OCI-LY3 (cell line): ENCODE data around the gene UTY.

Experiments
- H2AFZ ChIP-seq: fragments of 200-600, 300-600 bp; shearing (Covaris generic); 2 replicates; pipeline ENCODE4 v1.6.0; 2014; ENCODE audit warnings: antibody characterized with exemption, low read depth, low read length
- H3K27ac ChIP-seq: fragments of 200-600, 300-600 bp; sonication (generic); 2 replicates; pipeline ENCODE4 v1.5.1; 2014; ENCODE audit warnings: mild to moderate bottlenecking, low read length, moderate library complexity, mixed read lengths
- H3K27me3 ChIP-seq: fragments of 200-600, 300-600 bp; sonication (generic); 2 replicates; pipeline ENCODE4 v1.6.1; 2014; ENCODE audit warnings: low read depth, low read length, mixed read lengths
- H3K36me3 ChIP-seq: fragments of 200-600, 300-600 bp; sonication (generic); replicated peaks from 2 replicates; pipeline ENCODE3; 2014; ENCODE audit warnings: low read depth, low read length, mixed read lengths
- H3K4me1 ChIP-seq: fragments of 300-600, 200-600 bp; sonication (generic); 2 replicates; pipeline ENCODE4 v1.6.1; 2014; ENCODE audit warnings: low read length, mixed read lengths
- H3K4me2 ChIP-seq: fragments of 200-600, 300-600 bp; sonication (generic); 2 replicates; pipeline ENCODE4 v1.6.1; 2014; ENCODE audit warnings: low read length, mixed read lengths
- H3K4me3 ChIP-seq: fragments of 300-600, 200-600 bp; sonication (generic); 2 replicates; pipeline ENCODE4 v1.5.1; 2014; ENCODE audit warnings: antibody characterized with exemption, mild to moderate bottlenecking, low read length, moderate library complexity
- H3K79me2 ChIP-seq: fragments of 300-600, 200-600 bp; shearing (Covaris generic); 2 replicates; pipeline ENCODE4 v1.6.1; 2014; ENCODE audit warnings: mild to moderate bottlenecking, low read length, mixed read lengths
- H3K9ac ChIP-seq: fragments of 300-600, 200-600 bp; shearing (Covaris generic); 2 replicates; pipeline ENCODE4 v1.6.0; 2014; ENCODE audit warnings: mild to moderate bottlenecking, low read length, moderate library complexity
- H3K9me3 ChIP-seq: fragments of 200-600, 300-600 bp; shearing (Covaris generic); 2 replicates; pipeline ENCODE4 v1.6.1; 2014; ENCODE audit warnings: low read length, mixed read lengths; ENCODE audit not compliant: insufficient read depth
- H4K20me1 ChIP-seq: fragments of 200-600, 300-600 bp; sonication (generic); 2 replicates; pipeline ENCODE4 v1.6.1; 2016; ENCODE audit warnings: low read length, mixed read lengths; ENCODE audit not compliant: insufficient read depth
- EZH2phosphoT487 ChIP-seq: fragments of 200-600 bp; shearing (Covaris generic); IDR thresholded peaks from 2 replicates; pipeline ENCODE4 v1.6.1; 2018; ENCODE audit warnings: antibody characterized with exemption, mixed run types, low read depth
- TF ChIP-seq, protein P1 (sequence below): fragments of 200-600, 300-600 bp; sonication (generic); IDR thresholded peaks from 2 replicates; pipeline ENCODE4 v1.5.1; 2014; ENCODE audit warnings: antibody characterized with exemption, low read length, low read depth

The UTY gene

DNA sequence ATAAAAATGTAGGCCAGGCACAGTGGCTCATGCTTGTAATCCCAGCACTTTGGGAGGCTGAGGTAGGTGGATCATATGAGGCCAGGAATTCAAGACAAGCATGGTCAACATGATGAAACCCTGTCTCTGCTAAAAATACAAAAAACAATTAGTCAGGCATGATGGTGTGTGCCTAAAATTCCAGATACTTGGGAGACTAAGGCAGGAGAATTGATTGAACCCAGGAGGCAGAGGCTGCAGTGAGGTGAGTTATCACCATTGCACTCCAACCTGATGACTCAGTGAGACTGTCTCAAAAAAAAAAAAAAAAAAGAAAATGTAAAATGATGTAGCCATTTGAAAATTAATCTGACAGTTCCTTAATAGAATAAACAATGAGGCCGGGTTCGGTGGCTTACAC is 171.9 kb downstream of the UTY start:
- Histone ChIP-seq H3K9me3 (no peaks in the 10 kb centered on the region), H3K36me3 (peaks cover 10% of the 10 kb centered on the region), H3K4me2 (no peak overlapping the region), H3K27ac (no peak overlapping the region), H3K27me3 (no peaks in the 10 kb centered on the region), H3K4me1 (no peaks in the 10 kb centered on the region), H3K4me3 (no peak overlapping the region), H3K9ac (no peak overlapping the region), H4K20me1 (no peaks in the 10 kb centered on the region), H2AFZ (no peak overlapping the region), H3K79me2 (no peaks in the 10 kb centered on the region)
- TF ChIP-seq EZH2phosphoT487: no peak
- TF ChIP-seq, protein P1, sequence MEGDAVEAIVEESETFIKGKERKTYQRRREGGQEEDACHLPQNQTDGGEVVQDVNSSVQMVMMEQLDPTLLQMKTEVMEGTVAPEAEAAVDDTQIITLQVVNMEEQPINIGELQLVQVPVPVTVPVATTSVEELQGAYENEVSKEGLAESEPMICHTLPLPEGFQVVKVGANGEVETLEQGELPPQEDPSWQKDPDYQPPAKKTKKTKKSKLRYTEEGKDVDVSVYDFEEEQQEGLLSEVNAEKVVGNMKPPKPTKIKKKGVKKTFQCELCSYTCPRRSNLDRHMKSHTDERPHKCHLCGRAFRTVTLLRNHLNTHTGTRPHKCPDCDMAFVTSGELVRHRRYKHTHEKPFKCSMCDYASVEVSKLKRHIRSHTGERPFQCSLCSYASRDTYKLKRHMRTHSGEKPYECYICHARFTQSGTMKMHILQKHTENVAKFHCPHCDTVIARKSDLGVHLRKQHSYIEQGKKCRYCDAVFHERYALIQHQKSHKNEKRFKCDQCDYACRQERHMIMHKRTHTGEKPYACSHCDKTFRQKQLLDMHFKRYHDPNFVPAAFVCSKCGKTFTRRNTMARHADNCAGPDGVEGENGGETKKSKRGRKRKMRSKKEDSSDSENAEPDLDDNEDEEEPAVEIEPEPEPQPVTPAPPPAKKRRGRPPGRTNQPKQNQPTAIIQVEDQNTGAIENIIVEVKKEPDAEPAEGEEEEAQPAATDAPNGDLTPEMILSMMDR: no peak

DNA sequence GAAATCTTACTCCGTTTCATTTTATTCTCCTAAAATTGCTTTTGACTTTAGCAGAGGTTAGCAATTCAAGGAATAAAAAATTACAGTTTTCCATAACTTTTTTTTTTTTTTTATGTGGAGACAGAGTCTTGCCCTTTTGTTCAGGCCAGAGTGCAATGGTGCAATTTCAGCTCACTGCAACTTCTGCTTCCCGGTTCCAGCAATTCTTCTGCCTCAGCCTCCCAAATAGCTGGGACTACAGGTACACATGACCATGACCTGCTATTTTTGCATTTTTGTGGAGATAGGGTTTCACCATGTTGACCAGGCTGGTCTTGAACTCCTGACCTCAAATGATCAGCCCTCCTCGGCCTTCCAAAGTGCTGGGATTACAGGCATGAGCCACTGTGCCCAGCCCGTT is 179.0 kb downstream of the UTY start:
- H3K27ac ChIP-seq: no peak overlapping the region
- H3K79me2 ChIP-seq: no peaks in the 10 kb centered on the region
- no peaks in the 10 kb centered on the region for H4K20me1 ChIP-seq
- H3K36me3 ChIP-seq: peaks cover 23% of the 10 kb centered on the region
- H3K27me3 ChIP-seq: no peaks in the 10 kb centered on the region
- H3K4me3 ChIP-seq: no peak overlapping the region
- no peak overlapping the region for H3K9ac ChIP-seq
- TF ChIP-seq, protein P1: no peak
- TF ChIP-seq EZH2phosphoT487: no peak
- H3K4me1 ChIP-seq: no peaks in the 10 kb centered on the region
- no peak overlapping the region for H3K4me2 ChIP-seq
- no peaks in the 10 kb centered on the region for H3K9me3 ChIP-seq
- no peak overlapping the region for H2AFZ ChIP-seq

DNA sequence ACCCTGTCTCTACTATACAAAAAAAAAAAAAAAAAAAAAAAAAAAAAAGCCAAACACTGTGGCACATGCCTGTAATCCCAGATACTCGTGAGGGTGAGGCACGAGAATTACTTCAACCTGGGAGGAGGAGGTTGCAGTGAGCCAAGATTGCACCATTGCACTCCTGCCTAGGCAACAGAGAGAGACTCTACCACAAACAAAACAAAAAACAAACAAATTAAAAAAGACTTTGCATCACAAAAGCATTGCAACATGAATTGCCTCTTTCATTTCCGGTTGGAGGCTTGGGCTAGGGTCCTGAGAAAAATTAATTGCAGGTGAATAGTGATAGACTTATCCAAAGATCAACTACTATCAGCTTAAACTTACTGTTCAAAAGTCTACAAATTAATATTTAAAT is 180.4 kb downstream of the UTY start:
- Histone ChIP-seq H3K27me3 (no peaks in the 10 kb centered on the region), H3K4me3 (no peak overlapping the region), H3K27ac (no peak overlapping the region), H4K20me1 (no peaks in the 10 kb centered on the region), H3K36me3 (peaks cover 22% of the 10 kb centered on the region), H3K9ac (no peak overlapping the region), H2AFZ (no peak overlapping the region), H3K4me1 (no peaks in the 10 kb centered on the region), H3K4me2 (no peak overlapping the region), H3K9me3 (no peaks in the 10 kb centered on the region), H3K79me2 (no peaks in the 10 kb centered on the region)
- TF ChIP-seq EZH2phosphoT487: no peak
- TF ChIP-seq, protein P1: no peak

DNA sequence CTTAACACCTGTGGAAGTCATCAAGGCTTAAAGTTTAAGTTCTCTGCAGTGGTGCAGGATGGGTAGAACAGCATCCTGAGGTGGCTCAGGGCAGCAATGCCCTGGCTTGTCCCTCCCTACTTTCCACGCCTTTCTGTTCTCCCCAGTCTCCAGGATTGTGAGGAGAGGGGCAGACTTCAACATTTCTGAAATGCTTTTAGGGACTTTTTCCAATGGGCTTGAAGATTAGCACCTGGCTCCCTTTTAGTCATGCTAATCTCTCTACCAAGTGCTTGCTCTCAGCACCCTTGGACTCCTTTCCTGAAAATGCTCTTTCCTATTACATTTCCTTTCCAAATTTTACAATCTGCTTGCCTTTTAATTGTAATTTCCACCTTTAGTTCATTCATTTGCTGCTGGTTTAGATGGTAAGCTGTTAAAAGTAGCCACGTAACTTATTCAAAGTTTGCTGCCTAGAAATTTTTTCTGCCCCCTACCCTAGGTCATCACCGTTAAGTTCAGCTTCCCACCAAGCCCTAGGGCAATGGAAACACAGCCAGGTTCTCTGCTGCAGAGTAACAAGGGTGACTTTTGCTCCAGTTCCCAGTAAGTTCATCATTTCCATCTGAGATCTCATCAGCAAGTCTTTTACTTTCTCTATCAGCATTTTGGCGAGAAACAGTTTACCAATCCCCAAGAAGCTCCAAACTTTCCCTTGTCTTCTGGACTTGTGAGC is 183.5 kb downstream of the UTY start:
- TF ChIP-seq, protein P1: no peak
- TF ChIP-seq EZH2phosphoT487: no peak
- no peak overlapping the region for H2AFZ ChIP-seq
- H3K27ac ChIP-seq: no peak overlapping the region
- H3K27me3 ChIP-seq: no peaks in the 10 kb centered on the region
- H3K36me3 ChIP-seq: peaks cover 30% of the 10 kb centered on the region
- H3K4me1 ChIP-seq: no peaks in the 10 kb centered on the region
- no peaks in the 10 kb centered on the region for H3K9me3 ChIP-seq
- H3K79me2 ChIP-seq: no peaks in the 10 kb centered on the region
- no peaks in the 10 kb centered on the region for H4K20me1 ChIP-seq
- no peak overlapping the region for H3K9ac ChIP-seq
- H3K4me2 ChIP-seq: no peak overlapping the region
- H3K4me3 ChIP-seq: no peak overlapping the region
